ENCODE measurements around the gene SYAP1. TPM values are rescaled to one million over a fixed set of nuclear protein-coding genes. Genes with fewer than 3 reads are reported as not detected.

The SYAP1 gene, protein sequence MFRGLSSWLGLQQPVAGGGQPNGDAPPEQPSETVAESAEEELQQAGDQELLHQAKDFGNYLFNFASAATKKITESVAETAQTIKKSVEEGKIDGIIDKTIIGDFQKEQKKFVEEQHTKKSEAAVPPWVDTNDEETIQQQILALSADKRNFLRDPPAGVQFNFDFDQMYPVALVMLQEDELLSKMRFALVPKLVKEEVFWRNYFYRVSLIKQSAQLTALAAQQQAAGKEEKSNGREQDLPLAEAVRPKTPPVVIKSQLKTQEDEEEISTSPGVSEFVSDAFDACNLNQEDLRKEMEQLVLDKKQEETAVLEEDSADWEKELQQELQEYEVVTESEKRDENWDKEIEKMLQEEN
- total RNA-seq (10 to 100 TPM; 24.1 to 31.8 TPM), polyA plus RNA-seq (ENCODE audit: insufficient read length in 2 of 2) (10 to 100 TPM; 20.6 to 23.5 TPM)
- long read RNA-seq, donor 1, full-length matches to known transcripts: 17 of 31 reads
- long read RNA-seq, donor 1, partial matches to known transcripts: 14 of 31 reads
- long read RNA-seq, donor 1, other reads (novel, unspliced or antisense): 0 of 31 reads
- long read RNA-seq, donor 2, full-length matches to known transcripts: 8 of 8 reads
- long read RNA-seq, donor 2, partial matches to known transcripts: 0 of 8 reads
- long read RNA-seq, donor 2, other reads (novel, unspliced or antisense): 0 of 8 reads
- long read RNA-seq, donor 3, full-length matches to known transcripts: 12 of 12 reads
- long read RNA-seq, donor 3, partial matches to known transcripts: 0 of 12 reads
- long read RNA-seq, donor 3, other reads (novel, unspliced or antisense): 0 of 12 reads
- long read RNA-seq, donor 4, full-length matches to known transcripts: 9 of 33 reads
- long read RNA-seq, donor 4, partial matches to known transcripts: 24 of 33 reads
- long read RNA-seq, donor 4, other reads (novel, unspliced or antisense): 0 of 33 reads

GRCh38 chrX:16719334-16720084 is at the start of gene SYAP1:
SYAP1 (plus strand) TSS chrX:16719612; CDS start chrX:16719725, 113 bp downstream.
- H3K9me3 ChIP-seq (ENCODE audit: control insufficient read depth, insufficient read depth, low read length): no peaks in the 10 kb centered on the region
- peak within 1 kb of the TSS; percentile 95 for H3K4me3 ChIP-seq (ENCODE audit: low read depth, low read length)
- under 1% methylated on average over 52 of the region's 54 CpGs for WGBS (ENCODE audit: insufficient coverage)
- H3K36me3 ChIP-seq (ENCODE audit: control insufficient read depth, insufficient read depth, low read length): peaks cover 2% of the 10 kb centered on the region
- peak within 1 kb of the TSS; percentile 96 for H3K27ac ChIP-seq (ENCODE audit: low read depth, low read length)
- DNase-seq (ENCODE audit: low read depth in 4 of 6, low spot score in 6 of 6): peak; percentile 87 to 99 (median 96)
- H3K4me1 ChIP-seq (ENCODE audit: control insufficient read depth, insufficient read depth, low read length): peaks cover 17% of the 10 kb centered on the region
- H3K27me3 ChIP-seq (ENCODE audit: control insufficient read depth, insufficient read depth, low read length): peaks cover 12% of the 10 kb centered on the region

- Histone ChIP-seq H3K36me3 (ENCODE audit: control insufficient read depth, insufficient read depth, low read length) (peaks cover 8% of the 10 kb centered on the region), H3K4me3 (ENCODE audit: low read depth, low read length) (no peak overlapping the region), H3K27me3 (ENCODE audit: control insufficient read depth, insufficient read depth, low read length) (peaks cover 37% of the 10 kb centered on the region), H3K27ac (ENCODE audit: low read depth, low read length) (no peak overlapping the region), H3K4me1 (ENCODE audit: control insufficient read depth, insufficient read depth, low read length) (no peaks in the 10 kb centered on the region), H3K9me3 (ENCODE audit: control insufficient read depth, insufficient read depth, low read length) (no peaks in the 10 kb centered on the region)
- DNase-seq (ENCODE audit: low read depth in 4 of 6, low spot score in 6 of 6): peak in 5 of 6 donors; percentile 11 to 87 (median 31)
Measured at GRCh38 chrX:16671005-16671404, 48.4 kb upstream of the SYAP1 start.

DNA sequence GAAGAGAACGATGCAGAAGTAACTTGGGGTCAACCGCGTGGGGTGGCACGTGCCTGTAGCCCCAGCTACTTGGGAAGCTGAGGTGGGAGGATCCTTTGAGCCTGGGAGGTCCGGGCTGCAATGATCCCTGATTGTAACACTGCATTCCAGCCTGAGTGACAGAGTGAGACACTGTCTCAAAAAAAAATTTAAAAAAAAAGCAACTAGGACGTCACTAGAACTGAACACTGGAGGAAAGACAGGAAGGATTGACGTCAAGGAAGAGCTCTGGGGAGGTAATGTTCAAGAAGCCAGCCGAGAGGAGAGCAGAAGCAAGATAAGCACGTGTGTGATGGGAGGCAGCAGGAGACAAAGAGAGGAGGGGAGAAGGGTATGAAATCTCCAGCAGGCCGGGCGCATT is 40.7 kb upstream of the SYAP1 start:
- peaks cover 21% of the 10 kb centered on the region for H3K27me3 ChIP-seq (ENCODE audit: control insufficient read depth, insufficient read depth, low read length)
- WGBS (ENCODE audit: insufficient coverage): 71% methylated on average over 11 of the region's 11 CpGs
- DNase-seq (ENCODE audit: low read depth in 4 of 6, low spot score in 6 of 6): no peak
- no peaks in the 10 kb centered on the region for H3K4me1 ChIP-seq (ENCODE audit: control insufficient read depth, insufficient read depth, low read length)
- H3K4me3 ChIP-seq (ENCODE audit: low read depth, low read length): no peak overlapping the region
- H3K27ac ChIP-seq (ENCODE audit: low read depth, low read length): no peak overlapping the region
- H3K9me3 ChIP-seq (ENCODE audit: control insufficient read depth, insufficient read depth, low read length): no peaks in the 10 kb centered on the region
- H3K36me3 ChIP-seq (ENCODE audit: control insufficient read depth, insufficient read depth, low read length): peaks cover 7% of the 10 kb centered on the region

DNA sequence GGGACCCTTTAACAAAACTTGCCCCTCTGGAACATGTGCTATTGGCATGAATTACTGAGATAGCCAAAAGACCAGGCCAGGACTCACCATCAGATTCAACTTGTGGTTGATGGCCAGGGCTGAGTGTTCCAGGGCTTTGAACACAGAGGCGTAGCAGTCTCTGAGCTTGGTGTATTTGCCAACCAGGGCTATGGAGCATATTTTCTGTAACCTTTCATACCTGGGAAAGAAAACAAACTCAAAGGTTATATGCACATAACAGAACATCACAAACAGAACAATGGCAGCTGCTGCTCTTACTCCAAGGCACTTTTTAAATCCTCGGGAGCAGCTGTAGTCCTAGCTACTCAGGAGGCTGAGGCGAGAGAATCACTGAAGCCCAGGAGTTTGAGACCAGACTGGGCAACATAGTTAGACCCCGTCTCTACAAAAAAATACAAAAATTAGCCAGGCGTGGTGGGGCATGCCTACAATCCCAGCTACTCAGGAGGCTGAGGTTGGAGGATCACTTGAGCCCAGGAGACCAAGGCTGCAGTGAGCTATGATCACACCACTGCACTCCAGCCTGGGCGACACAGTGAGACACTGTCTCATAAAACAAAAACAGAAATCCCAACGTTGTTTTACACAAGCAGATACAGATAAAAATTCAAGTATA is 36.3 kb upstream of the SYAP1 start:
- Histone ChIP-seq H3K4me1 (ENCODE audit: control insufficient read depth, insufficient read depth, low read length) (no peaks in the 10 kb centered on the region), H3K36me3 (ENCODE audit: control insufficient read depth, insufficient read depth, low read length) (peaks cover 18% of the 10 kb centered on the region), H3K27ac (ENCODE audit: low read depth, low read length) (no peak overlapping the region), H3K9me3 (ENCODE audit: control insufficient read depth, insufficient read depth, low read length) (no peaks in the 10 kb centered on the region), H3K4me3 (ENCODE audit: low read depth, low read length) (no peak overlapping the region), H3K27me3 (ENCODE audit: control insufficient read depth, insufficient read depth, low read length) (peaks cover 25% of the 10 kb centered on the region)
- DNase-seq (ENCODE audit: low read depth in 4 of 6, low spot score in 6 of 6): no peak
- WGBS (ENCODE audit: insufficient coverage): 100% methylated on average over 4 of the region's 7 CpGs

GRCh38 chrX:16687514-16687913 is 31.9 kb upstream of the SYAP1 start:
- peaks cover 19% of the 10 kb centered on the region for H3K27me3 ChIP-seq (ENCODE audit: control insufficient read depth, insufficient read depth, low read length)

DNA sequence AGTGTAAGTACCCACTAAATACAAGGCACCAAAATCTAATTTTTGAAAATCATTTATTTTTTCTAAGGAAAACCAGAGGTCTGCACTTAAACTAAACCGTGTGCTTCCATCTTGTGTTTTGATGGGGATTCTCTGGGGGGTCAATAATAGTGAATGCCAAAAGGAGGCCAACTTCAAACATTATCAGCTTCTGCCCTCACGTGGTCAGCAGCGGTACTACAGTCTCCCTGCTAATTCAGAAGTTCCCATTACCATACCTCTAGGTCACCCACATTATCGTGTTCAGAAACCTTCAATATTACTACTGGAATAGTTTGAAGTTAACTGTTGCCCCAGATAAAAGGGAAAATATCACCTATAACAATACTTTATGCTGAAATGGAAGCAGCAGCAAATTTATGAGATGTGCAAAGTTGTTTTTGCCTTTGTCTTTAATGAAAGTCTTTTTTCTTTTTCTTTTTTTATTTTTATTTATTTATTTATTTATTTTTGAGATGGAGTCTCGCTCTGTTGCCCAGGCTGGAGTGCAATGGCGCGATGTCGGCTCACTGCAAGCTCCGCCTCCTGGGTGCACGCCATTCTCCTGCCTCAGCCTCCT is 24.2 kb upstream of the SYAP1 start:
- Histone ChIP-seq H3K36me3 (ENCODE audit: control insufficient read depth, insufficient read depth, low read length) (peaks cover 9% of the 10 kb centered on the region), H3K27me3 (ENCODE audit: control insufficient read depth, insufficient read depth, low read length) (peaks cover 16% of the 10 kb centered on the region), H3K4me3 (ENCODE audit: low read depth, low read length) (no peak overlapping the region), H3K9me3 (ENCODE audit: control insufficient read depth, insufficient read depth, low read length) (no peaks in the 10 kb centered on the region), H3K27ac (ENCODE audit: low read depth, low read length) (no peak overlapping the region), H3K4me1 (ENCODE audit: control insufficient read depth, insufficient read depth, low read length) (no peaks in the 10 kb centered on the region)
- WGBS (ENCODE audit: insufficient coverage): no CpG with 5 or more reads among the region's 10 CpGs
- DNase-seq (ENCODE audit: low read depth in 4 of 6, low spot score in 6 of 6): peak in 4 of 6 donors; percentile 18 to 82 (median 58)

More at GRCh38 chrX:16687514-16687913, 31.9 kb upstream of the SYAP1 start:
- no peaks in the 10 kb centered on the region for H3K4me1 ChIP-seq (ENCODE audit: control insufficient read depth, insufficient read depth, low read length)
- WGBS (ENCODE audit: insufficient coverage): no CpG with 5 or more reads among the region's 3 CpGs
- no peak for DNase-seq (ENCODE audit: low read depth in 4 of 6, low spot score in 6 of 6)
- no peak overlapping the region for H3K27ac ChIP-seq (ENCODE audit: low read depth, low read length)
- H3K9me3 ChIP-seq (ENCODE audit: control insufficient read depth, insufficient read depth, low read length): no peaks in the 10 kb centered on the region
- H3K36me3 ChIP-seq (ENCODE audit: control insufficient read depth, insufficient read depth, low read length): peaks cover 15% of the 10 kb centered on the region
- no peak overlapping the region for H3K4me3 ChIP-seq (ENCODE audit: low read depth, low read length)

GRCh38 chrX:16696956-16697355 is 22.5 kb upstream of the SYAP1 start:
- H3K36me3 ChIP-seq (ENCODE audit: control insufficient read depth, insufficient read depth, low read length): peaks cover 10% of the 10 kb centered on the region
- H3K9me3 ChIP-seq (ENCODE audit: control insufficient read depth, insufficient read depth, low read length): no peaks in the 10 kb centered on the region
- no peak for DNase-seq (ENCODE audit: low read depth in 4 of 6, low spot score in 6 of 6)
- H3K4me1 ChIP-seq (ENCODE audit: control insufficient read depth, insufficient read depth, low read length): no peaks in the 10 kb centered on the region
- H3K27me3 ChIP-seq (ENCODE audit: control insufficient read depth, insufficient read depth, low read length): peaks cover 15% of the 10 kb centered on the region
- WGBS (ENCODE audit: insufficient coverage): 90% methylated on average over 3 of the region's 3 CpGs
- H3K27ac ChIP-seq (ENCODE audit: low read depth, low read length): no peak overlapping the region
- no peak overlapping the region for H3K4me3 ChIP-seq (ENCODE audit: low read depth, low read length)

DNA sequence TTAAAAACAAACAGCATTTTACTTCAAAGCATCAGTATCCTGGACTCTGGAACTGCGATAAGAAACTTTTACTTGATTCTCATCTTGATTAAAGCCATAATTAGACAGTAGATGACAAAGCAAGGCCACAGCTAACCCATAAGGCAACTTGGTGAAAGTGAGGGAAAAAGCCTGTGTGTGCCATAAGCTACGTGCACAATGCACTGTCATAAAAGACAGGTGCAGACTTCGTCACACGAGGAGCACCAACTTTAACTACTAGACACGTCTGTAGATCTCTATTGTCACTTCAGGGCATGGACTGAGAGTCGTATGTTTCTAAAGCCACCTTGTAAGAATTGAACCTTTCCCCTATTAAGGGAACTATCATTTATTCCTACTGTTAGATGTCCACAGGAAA is 20.0 kb upstream of the SYAP1 start:
- H3K27ac ChIP-seq (ENCODE audit: low read depth, low read length): no peak overlapping the region
- H3K4me1 ChIP-seq (ENCODE audit: control insufficient read depth, insufficient read depth, low read length): no peaks in the 10 kb centered on the region
- 73% methylated on average over 2 of the region's 6 CpGs for WGBS (ENCODE audit: insufficient coverage)
- no peak for DNase-seq (ENCODE audit: low read depth in 4 of 6, low spot score in 6 of 6)
- H3K36me3 ChIP-seq (ENCODE audit: control insufficient read depth, insufficient read depth, low read length): peaks cover 4% of the 10 kb centered on the region
- no peak overlapping the region for H3K4me3 ChIP-seq (ENCODE audit: low read depth, low read length)
- peaks cover 15% of the 10 kb centered on the region for H3K27me3 ChIP-seq (ENCODE audit: control insufficient read depth, insufficient read depth, low read length)
- H3K9me3 ChIP-seq (ENCODE audit: control insufficient read depth, insufficient read depth, low read length): no peaks in the 10 kb centered on the region

All from spinal cord (tissue), 10 donors.